Cardiac muscle cell (in vitro differentiated cells and primary cell): ENCODE data around the gene MAPRE2. TPM values are rescaled to one million over a fixed set of nuclear protein-coding genes. Genes with fewer than 3 reads are reported as not detected.
A peak's percentile ranks its signal among the peaks of the same experiment; 100 is the strongest.

Source experiments
- DNase-seq, 2 donors: peaks; one replicate each; pipeline versions ENCODE4 v3.0.0 to v3.0.0-alpha.2; 2010 to 2017; ENCODE audit warnings: low read depth in 1 of 2, low spot score in 1 of 2
- H3K27ac ChIP-seq: fragments of 200-600 bp; sonication (generic); 2 replicates; pipeline ENCODE4 v1.5.1; 2016
- H3K27me3 ChIP-seq: fragments of 200-600 bp; sonication (generic); 2 replicates; pipeline ENCODE4 v1.6.0; 2016; ENCODE audit warnings: control low read depth
- H3K36me3 ChIP-seq: fragments of 200-600 bp; sonication (generic); 2 replicates; pipeline ENCODE4 v1.5.1; 2016; ENCODE audit warnings: control low read depth
- H3K4me1 ChIP-seq: fragments of 200-600 bp; sonication (generic); 2 replicates; pipeline ENCODE4 v1.8.1; 2017; ENCODE audit warnings: low read depth, mild to moderate bottlenecking, mixed run types
- H3K4me3 ChIP-seq: fragments of 200-600 bp; sonication (generic); 2 replicates; pipeline ENCODE4 v1.5.1; 2016; ENCODE audit warnings: mild to moderate bottlenecking
- H3K9me3 ChIP-seq: fragments of 200-600 bp; sonication (generic); 2 replicates; pipeline ENCODE4 v1.5.1; 2017; ENCODE audit warnings: low read depth, mild to moderate bottlenecking, control low read depth
- CTCF ChIP-seq: IDR thresholded peaks from 2 replicates; pipeline ENCODE4 v1.5.1; 2012; ENCODE audit warnings: low read depth, mild to moderate bottlenecking, low read length
- polyA plus RNA-seq: library from polyadenylated mRNA; unstranded; fragments of >200 nt; fragmentation: Nextera tagmentation; extraction: Ambion mirVana; gene quantifications from 2 replicates; pipeline ENCODE4 v1.2.1, GENCODE V29; 2016
- total RNA-seq: library from RNA; depleted of rRNA; stranded (reverse); fragments of >200 nt; gene quantifications from 2 replicates; pipeline ENCODE4 v1.2.3, GENCODE V29; 2016

MAPRE2 gene
- total and polyA plus RNA-seq, 2 experiments from 2014 or later = 20.3 to 31.0 TPM

GRCh38 chr18:35073186-35074105, 32.2 kb downstream of the MAPRE2 start:
- Histone ChIP-seq H3K27ac (no peak overlapping the region), H3K27me3 (no peaks in the 10 kb centered on the region)

DNA sequence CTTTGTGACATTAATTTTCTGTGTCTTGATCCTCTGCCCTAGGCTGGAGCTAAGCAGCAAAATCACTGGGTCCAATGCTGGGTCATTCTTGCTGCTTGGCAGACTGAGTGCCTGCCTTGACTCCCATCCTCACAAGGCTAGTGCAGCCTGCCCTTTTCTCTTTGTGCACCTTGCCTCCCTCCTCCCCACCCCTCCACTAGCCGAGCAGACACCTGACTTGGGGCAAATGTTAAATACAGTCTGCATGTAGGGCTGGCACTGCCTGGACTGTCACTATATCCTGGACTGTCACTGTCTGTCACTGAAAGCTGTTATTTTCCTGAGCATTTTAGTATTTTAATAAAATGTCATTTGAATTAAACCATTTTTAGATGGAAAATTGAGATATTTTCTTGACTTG, 33.4 kb downstream of the MAPRE2 start:
- Histone ChIP-seq H3K9me3 (no peaks in the 10 kb centered on the region), H3K27me3 (no peaks in the 10 kb centered on the region), H3K36me3 (no peaks in the 10 kb centered on the region), H3K4me3 (no peak overlapping the region), H3K27ac (peak overlapping the region; percentile 36), H3K4me1 (peaks cover 4% of the 10 kb centered on the region)
- no peak for DNase-seq
- no peak for TF ChIP-seq CTCF

More at GRCh38 chr18:35073186-35074105, 32.2 kb downstream of the MAPRE2 start:
- no peak for TF ChIP-seq CTCF
- H3K9me3 ChIP-seq = no peaks in the 10 kb centered on the region
- H3K4me3 ChIP-seq = no peak overlapping the region
- peak in 1 of 2 donors; percentile 61 for DNase-seq
- peaks cover 4% of the 10 kb centered on the region for H3K4me1 ChIP-seq
- H3K36me3 ChIP-seq = no peaks in the 10 kb centered on the region

DNA sequence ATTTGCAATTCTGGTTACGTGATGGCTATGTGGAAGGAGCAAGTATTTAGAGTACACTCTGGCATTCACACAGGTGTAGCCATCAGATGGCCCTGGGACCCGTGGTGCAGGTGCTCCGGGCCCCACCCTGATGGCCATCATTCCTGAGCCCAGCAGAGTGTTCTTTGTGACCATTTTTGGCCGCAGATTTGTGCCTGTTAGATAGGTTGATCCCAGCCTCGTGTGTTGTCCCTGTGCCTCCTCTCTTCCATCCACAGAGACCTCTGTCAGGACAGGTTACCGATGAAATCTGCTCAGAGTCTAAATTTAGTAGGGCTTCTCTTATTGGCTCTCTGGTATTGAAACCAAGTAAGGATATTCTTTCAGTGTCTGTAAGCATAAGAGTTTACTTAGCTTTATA, 33.9 kb downstream of the MAPRE2 start:
- DNase-seq = no peak
- no peaks in the 10 kb centered on the region for H3K9me3 ChIP-seq
- H3K4me1 ChIP-seq = peaks cover 4% of the 10 kb centered on the region
- no peak overlapping the region for H3K4me3 ChIP-seq
- no peaks in the 10 kb centered on the region for H3K27me3 ChIP-seq
- H3K27ac ChIP-seq = peak overlapping the region; percentile 36
- no peak for TF ChIP-seq CTCF
- no peaks in the 10 kb centered on the region for H3K36me3 ChIP-seq

GRCh38 chr18:35076135-35076924, 35.1 kb downstream of the MAPRE2 start:
- DNase-seq = peak in 1 of 2 donors; percentile 89
- Histone ChIP-seq H3K4me1 (peaks cover 4% of the 10 kb centered on the region), H3K27ac (no peak overlapping the region), H3K27me3 (no peaks in the 10 kb centered on the region), H3K9me3 (no peaks in the 10 kb centered on the region), H3K36me3 (no peaks in the 10 kb centered on the region), H3K4me3 (no peak overlapping the region)
- TF ChIP-seq CTCF = no peak

GRCh38 chr18:35077937-35078336, 36.7 kb downstream of the MAPRE2 start:
- DNase-seq = no peak
- H3K4me1 ChIP-seq = peaks cover 7% of the 10 kb centered on the region
- H3K36me3 ChIP-seq = no peaks in the 10 kb centered on the region

More at GRCh38 chr18:35077937-35078336, 36.7 kb downstream of the MAPRE2 start:
- no peak for TF ChIP-seq CTCF
- Histone ChIP-seq H3K4me3 (no peak overlapping the region), H3K27ac (no peak overlapping the region), H3K9me3 (no peaks in the 10 kb centered on the region), H3K27me3 (no peaks in the 10 kb centered on the region)
